HEK293 (cell line): ENCODE data around the gene CCDC30.

Source experiments
- ATF2 ChIP-seq: fragments of 450-650 bp; formaldehyde crosslinking; IDR thresholded peaks from 2 replicates; pipeline ENCODE4 v1.5.1; 2016; ENCODE audit warnings: missing biosample characterization, missing genetic modification characterization, low read depth
- CTCF ChIP-seq: fragments of 450-650 bp; formaldehyde crosslinking; IDR thresholded peaks from 2 replicates; pipeline ENCODE4 v1.5.1; 2016; ENCODE audit warnings: missing biosample characterization, missing genetic modification characterization
- GLI4 ChIP-seq: fragments of 450-650 bp; formaldehyde crosslinking; IDR thresholded peaks from 2 replicates; pipeline ENCODE4 v1.5.1; 2016; ENCODE audit warnings: missing biosample characterization, missing genetic modification characterization
- KLF10 ChIP-seq: fragments of 450-650 bp; IDR thresholded peaks from 2 replicates; pipeline ENCODE4 v1.5.1; 2018; ENCODE audit warnings: missing biosample characterization, mild to moderate bottlenecking, missing genetic modification characterization
- KLF9 ChIP-seq: fragments of 450-650 bp; formaldehyde crosslinking; IDR thresholded peaks from 2 replicates; pipeline ENCODE4 v1.5.1; 2016; ENCODE audit warnings: missing biosample characterization, missing genetic modification characterization, low read depth
- REST ChIP-seq: fragments of 450-650 bp; formaldehyde crosslinking; IDR thresholded peaks from 2 replicates; pipeline ENCODE4 v1.5.1; 2016; ENCODE audit warnings: missing biosample characterization, missing genetic modification characterization
- SALL2 ChIP-seq: fragments of 450-650 bp; formaldehyde crosslinking; IDR thresholded peaks from 2 replicates; pipeline ENCODE4 v1.5.0; 2017; ENCODE audit warnings: missing biosample characterization, mild to moderate bottlenecking, missing genetic modification characterization, borderline replicate concordance
- ZBTB1 ChIP-seq: fragments of 450-650 bp; formaldehyde crosslinking; IDR thresholded peaks from 2 replicates; pipeline ENCODE4 v1.5.1; 2016; ENCODE audit warnings: missing biosample characterization, missing genetic modification characterization
- ZNF138 ChIP-seq: fragments of 450-650 bp; formaldehyde crosslinking; IDR thresholded peaks from 2 replicates; pipeline ENCODE4 v1.5.1; 2016; ENCODE audit warnings: missing biosample characterization, missing genetic modification characterization, borderline replicate concordance
- ZNF18 ChIP-seq: fragments of 450-650 bp; formaldehyde crosslinking; IDR thresholded peaks from 2 replicates; pipeline ENCODE4 v1.5.1; 2016; ENCODE audit warnings: missing biosample characterization, missing genetic modification characterization
- ZNF24 ChIP-seq: fragments of 450-650 bp; formaldehyde crosslinking; IDR thresholded peaks from 2 replicates; pipeline ENCODE4 v1.5.1; 2016; ENCODE audit warnings: missing biosample characterization, missing genetic modification characterization
- ZNF292 ChIP-seq: fragments of 450-650 bp; formaldehyde crosslinking; IDR thresholded peaks from 2 replicates; pipeline ENCODE4 v1.5.1; 2016; ENCODE audit warnings: low read depth, missing biosample characterization, missing genetic modification characterization, borderline replicate concordance
- ZNF596 ChIP-seq: fragments of 450-650 bp; IDR thresholded peaks from 2 replicates; pipeline ENCODE4 v1.5.0; 2018; ENCODE audit warnings: missing biosample characterization, mild to moderate bottlenecking, missing genetic modification characterization, moderate library complexity
- ZNF623 ChIP-seq: fragments of 450-650 bp; formaldehyde crosslinking; IDR thresholded peaks from 2 replicates; pipeline ENCODE4 v1.5.1; 2016; ENCODE audit warnings: missing biosample characterization, missing genetic modification characterization

- TF ChIP-seq CTCF (tag by site-specific recombination) (no peak), ZNF292 (no peak), GLI4 (tag by site-specific recombination) (no peak), KLF9 (no peak), SALL2 (tag by site-specific recombination) (no peak), ZBTB1 (no peak), ZNF24 (tag by site-specific recombination) (no peak), REST (no peak), KLF10 (tag by site-specific recombination) (no peak), ZNF138 (tag by site-specific recombination) (no peak), ZNF18 (tag by site-specific recombination) (no peak), ATF2 (no peak), ZNF623 (tag by site-specific recombination) (no peak), ZNF596 (tag by site-specific recombination) (no peak)
Observed at GRCh38 chr1:42423681-42424080, 39.4 kb upstream of the CCDC30 start.
